ENCODE data around the gene PDE3A. TPM values are rescaled to one million over a fixed set of nuclear protein-coding genes. Genes with fewer than 3 reads are reported as not detected.

PDE3A gene
- total and polyA plus RNA-seq, 10 of the 15 experiments (the other 5 are each of a cell fraction or from before 2014, with no cell fraction given): 0.01 to 2.6 (median 1.5) TPM

DNA sequence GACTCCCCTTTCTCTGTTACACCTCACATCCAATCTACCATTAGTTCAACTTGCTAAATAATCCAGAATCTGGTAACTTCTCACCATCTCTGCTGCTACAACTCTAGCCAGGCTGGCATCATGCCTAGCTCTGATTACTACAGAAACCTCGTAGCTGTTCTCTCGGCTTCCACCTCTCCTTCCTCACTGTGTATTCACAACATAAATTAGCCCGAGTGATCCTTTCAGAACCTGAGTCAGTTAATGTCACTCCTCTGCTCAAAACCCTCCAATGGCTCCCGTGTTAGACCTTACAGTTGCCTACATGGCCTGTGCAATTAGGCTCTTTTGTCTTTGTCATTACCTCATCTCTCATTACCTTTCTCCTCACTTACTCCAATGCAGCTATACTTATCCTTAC is 139.4 kb downstream of the PDE3A start:
- intact Hi-C loops (cut with micrococcal nuclease; ENCODE audit: unreplicated experiment): no loop called here
- RAD21 ChIA-PET (ENCODE audit: unreplicated experiment): no interaction called here
- no peaks in the 10 kb centered on the region for H3K36me3 ChIP-seq (ENCODE audit: control insufficient read depth in 2 of 2, insufficient read depth in 2 of 2, low read length in 1 of 2)
- CTCF ChIA-PET: no interaction called here
- H3K4me2 ChIP-seq (ENCODE audit: control insufficient read depth, insufficient read depth): no peak overlapping the region
- FAIRE-seq: no peak
- H3K79me2 ChIP-seq (ENCODE audit: control insufficient read depth, insufficient read depth, low read length): no peaks in the 10 kb centered on the region
- 39% methylated on average over 4 of the region's 4 CpGs for WGBS (ENCODE audit: insufficient coverage, insufficient replicate concordance, low lambda C conversion rate, missing lambda C conversion rate)
- no peak overlapping the region for H3K9ac ChIP-seq (ENCODE audit: control insufficient read depth, insufficient read depth, low read length)
- no peak for DNase-seq (ENCODE audit: low read depth, low spot score)
- no peak for ATAC-seq
- H3K9me3 ChIP-seq (replicated peaks; ENCODE audit: control insufficient read depth, insufficient read depth, low read length): no peaks in the 10 kb centered on the region
- no peaks in the 10 kb centered on the region for H3K4me1 ChIP-seq (ENCODE audit: control insufficient read depth, insufficient read depth, low read length)
- SMC1A ChIA-PET (ENCODE audit: uncharacterized antibody, unreplicated experiment): no interaction called here
- H3K27me3 ChIP-seq (replicated peaks in 1 of 2; ENCODE audit: control insufficient read depth in 2 of 2, insufficient read depth in 2 of 2, low read length in 1 of 2): no peaks in the 10 kb centered on the region
- TF ChIP-seq TCF12 (IDR thresholded peaks at IDR 0.05; ENCODE audit: low read depth, low read length) (no peak), JUND (IDR thresholded peaks at IDR 0.05; ENCODE audit: low read depth, low read length) (no peak), PAX5 (IDR thresholded peaks at IDR 0.05; ENCODE audit: borderline replicate concordance, low read depth, low read length) (no peak), TCF3 (IDR thresholded peaks at IDR 0.05; ENCODE audit: borderline replicate concordance, insufficient read depth, low read depth, low read length) (no peak), POLR2AphosphoS5 (IDR thresholded peaks at IDR 0.05; ENCODE audit: low read length) (no peak), MEF2B (IDR thresholded peaks at IDR 0.05; ENCODE audit: partially characterized antibody, poor library complexity, severe bottlenecking) (no peak), FOXM1 (IDR thresholded peaks at IDR 0.05; ENCODE audit: low read depth, low read length) (no peak), RCOR1 (conservative IDR thresholded peaks at IDR 0.05; ENCODE audit: low read depth, low read length) (no peak), CREB1 (IDR thresholded peaks at IDR 0.05; ENCODE audit: low read depth) (no peak), EZH2 (IDR thresholded peaks at IDR 0.05; ENCODE audit: borderline replicate concordance, control insufficient read depth, low read depth, low read length) (no peak)
- TF ChIP-seq, protein P1, sequence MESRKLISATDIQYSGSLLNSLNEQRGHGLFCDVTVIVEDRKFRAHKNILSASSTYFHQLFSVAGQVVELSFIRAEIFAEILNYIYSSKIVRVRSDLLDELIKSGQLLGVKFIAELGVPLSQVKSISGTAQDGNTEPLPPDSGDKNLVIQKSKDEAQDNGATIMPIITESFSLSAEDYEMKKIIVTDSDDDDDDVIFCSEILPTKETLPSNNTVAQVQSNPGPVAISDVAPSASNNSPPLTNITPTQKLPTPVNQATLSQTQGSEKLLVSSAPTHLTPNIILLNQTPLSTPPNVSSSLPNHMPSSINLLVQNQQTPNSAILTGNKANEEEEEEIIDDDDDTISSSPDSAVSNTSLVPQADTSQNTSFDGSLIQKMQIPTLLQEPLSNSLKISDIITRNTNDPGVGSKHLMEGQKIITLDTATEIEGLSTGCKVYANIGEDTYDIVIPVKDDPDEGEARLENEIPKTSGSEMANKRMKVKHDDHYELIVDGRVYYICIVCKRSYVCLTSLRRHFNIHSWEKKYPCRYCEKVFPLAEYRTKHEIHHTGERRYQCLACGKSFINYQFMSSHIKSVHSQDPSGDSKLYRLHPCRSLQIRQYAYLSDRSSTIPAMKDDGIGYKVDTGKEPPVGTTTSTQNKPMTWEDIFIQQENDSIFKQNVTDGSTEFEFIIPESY (IDR thresholded peaks at IDR 0.05): no peak
- POLR2A ChIA-PET: no interaction called here
- in situ Hi-C loops (cut with MboI): no loop called here
- H3K4me3 ChIP-seq: no peak overlapping the region
- no peak overlapping the region for H3K27ac ChIP-seq (ENCODE audit: control insufficient read depth, insufficient read depth)
- H4K20me1 ChIP-seq (ENCODE audit: control insufficient read depth, insufficient read depth): no peaks in the 10 kb centered on the region
- no peak overlapping the region for H2AFZ ChIP-seq (ENCODE audit: control insufficient read depth, low read depth, low read length)
- BruUV-seq (replicated peaks): no TSS peak
